Endometrium (tissue), 2 donors: ENCODE measurements around the gene ITPR2.
"Not testable (repeated sequence)": the region's sequence is repeated elsewhere in the genome, so short reads cannot be mapped to it uniquely, and the experiment has no call there.

Experiments
- FAIRE-seq: peaks from 2 replicates; lab custom pipeline; 2012; peaks lifted over from hg19 to GRCh38; lab: Jason Lieb, UNC
- donor health status: control.
- donor health status: control.

Gene ITPR2

GRCh38 chr12:26848156-26848825 lies 15.3 kb upstream of the ITPR2 start:
- FAIRE-seq, result no peak

DNA sequence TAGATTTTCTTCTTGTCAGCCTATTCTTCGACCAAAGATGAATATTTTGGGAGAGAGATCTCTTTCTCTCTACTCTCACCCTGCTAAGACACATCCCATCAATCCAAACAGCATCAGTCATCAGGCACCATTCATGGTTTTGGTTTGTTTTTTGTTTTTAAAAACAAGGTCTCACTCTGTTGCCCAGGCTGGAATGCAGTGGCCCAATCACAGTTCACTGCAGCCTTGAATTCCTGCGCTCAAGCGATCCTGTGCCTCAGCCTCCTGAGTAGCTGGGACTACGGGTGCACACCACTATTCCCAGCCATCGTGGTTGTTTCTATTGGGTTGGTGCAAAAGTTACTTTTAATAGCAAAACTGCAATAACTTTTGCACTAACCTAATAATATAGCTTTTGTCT lies 14.4 kb upstream of the ITPR2 start:
- FAIRE-seq, result no peak

GRCh38 chr12:26846416-26846815 lies 13.4 kb upstream of the ITPR2 start:
- no peak for FAIRE-seq

DNA sequence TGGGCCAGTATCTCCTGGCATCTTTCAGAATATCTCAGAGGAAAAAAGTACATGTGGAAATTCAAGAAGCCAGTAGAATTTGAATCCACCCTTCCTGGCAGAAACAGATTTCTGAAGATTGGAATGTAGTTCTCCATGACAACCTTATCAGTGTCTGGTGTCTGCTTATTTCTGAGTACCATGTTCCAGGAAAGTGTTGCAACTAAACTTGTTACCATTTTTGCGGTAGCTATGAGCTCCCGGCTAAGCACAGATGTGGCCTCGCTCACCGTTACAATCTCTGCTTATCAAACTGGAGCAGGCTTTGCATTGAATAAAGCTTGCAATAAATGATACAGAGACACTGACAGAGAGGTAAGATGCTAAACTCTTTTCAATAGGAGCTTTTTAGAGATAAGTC lies 13.0 kb upstream of the ITPR2 start:
- FAIRE-seq, result no peak

DNA sequence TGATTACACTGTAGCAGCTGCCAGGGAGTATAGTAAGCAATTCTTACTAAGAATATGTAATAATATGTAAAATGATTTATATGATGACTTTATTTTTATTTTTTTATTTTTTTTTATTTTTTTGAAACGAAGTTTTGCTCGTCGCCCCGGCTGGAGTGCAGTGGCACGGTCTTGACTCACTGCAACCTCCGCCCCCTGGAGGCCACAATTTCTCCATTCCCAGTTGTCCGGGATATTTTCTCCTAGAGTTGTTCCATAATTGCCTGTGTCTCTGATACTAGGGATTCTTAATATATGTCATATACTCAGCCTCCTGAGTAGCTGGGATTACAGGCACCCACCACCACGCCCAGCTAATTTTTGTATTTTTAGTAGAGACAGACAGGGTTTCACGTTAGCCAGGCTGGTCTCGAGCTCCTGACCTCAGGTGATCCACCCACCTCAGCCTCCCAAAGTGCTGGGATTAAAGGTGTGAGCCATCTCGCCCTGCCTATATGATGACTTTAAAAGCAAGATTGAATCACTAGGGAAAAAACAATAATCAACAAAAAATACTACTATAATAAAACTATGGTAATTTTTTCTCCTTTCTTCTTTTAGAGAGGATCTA lies 12.2 kb upstream of the ITPR2 start:
- peak; percentile 82 for FAIRE-seq

- no peak for FAIRE-seq
Measured at GRCh38 chr12:26843311-26843710, 10.3 kb upstream of the ITPR2 start.

DNA sequence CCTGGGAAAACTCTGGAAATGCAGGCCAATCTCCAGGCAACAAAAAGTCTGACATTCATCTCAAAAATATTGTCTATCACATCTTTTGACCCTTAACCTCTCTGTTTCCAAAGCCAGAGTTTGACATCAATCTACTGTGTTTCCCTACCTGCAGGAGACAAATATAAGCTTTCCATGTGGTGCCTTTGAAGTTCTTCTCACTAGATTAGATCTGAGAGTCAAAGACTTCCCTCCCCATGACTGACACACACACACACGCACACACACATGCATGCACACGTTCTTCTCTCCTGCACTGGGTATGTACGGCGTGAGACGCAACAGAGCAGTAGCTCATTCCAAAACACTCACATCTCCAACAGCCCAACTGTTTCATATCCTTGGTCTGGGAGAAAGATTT lies 8.1 kb upstream of the ITPR2 start:
- no peak for FAIRE-seq

DNA sequence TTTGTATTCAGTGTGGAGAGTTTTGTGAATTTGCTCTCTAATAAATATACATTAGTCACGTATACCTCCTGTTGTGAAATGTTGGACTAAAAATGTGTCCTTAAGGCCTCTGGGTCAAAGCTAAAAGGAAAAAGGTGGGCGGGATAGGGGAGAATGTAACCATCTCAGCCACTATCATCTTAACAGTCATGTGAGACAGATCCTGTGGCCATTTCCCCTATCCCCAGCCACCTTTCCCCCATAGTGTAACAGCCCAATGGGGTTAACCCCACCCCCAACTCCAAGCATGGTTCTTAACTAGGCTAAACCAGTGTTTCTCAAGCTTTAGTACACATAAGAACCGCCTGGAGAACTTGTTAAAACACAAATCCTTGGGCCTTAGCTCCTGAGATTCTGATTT lies 6.5 kb upstream of the ITPR2 start:
- FAIRE-seq, result no peak

- no peak for FAIRE-seq
Measured at GRCh38 chr12:26838888-26839416, 6.0 kb upstream of the ITPR2 start.

GRCh38 chr12:26836201-26836600 lies 3.2 kb upstream of the ITPR2 start:
- FAIRE-seq, result no peak

DNA sequence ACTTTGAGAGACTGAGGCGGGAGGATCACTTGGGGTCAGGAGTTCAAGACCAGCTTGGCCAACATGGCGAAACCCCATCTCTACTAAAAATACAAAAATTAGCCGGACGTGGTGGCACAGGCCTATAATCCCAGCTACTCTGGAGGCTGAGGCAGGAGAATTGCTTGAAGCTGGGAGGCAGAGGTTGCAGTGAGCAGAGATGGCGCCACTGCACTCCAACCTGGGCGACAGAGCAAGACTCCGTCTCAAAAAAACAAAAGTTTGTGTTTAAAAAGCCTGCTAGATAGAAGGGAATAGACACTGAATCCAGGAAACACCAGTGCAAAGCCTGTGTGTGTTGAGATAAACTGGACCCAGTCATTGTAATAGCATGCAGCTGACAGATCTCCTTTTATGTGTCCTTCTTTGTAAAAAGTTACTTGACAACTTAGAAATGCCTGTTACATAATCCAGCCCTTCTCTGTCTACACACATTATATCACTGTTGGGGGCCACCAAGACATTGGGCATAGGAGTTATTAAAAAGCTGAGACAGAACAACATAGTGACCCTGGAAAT lies 1.6 kb upstream of the ITPR2 start:
- FAIRE-seq, result not testable (repeated sequence)

DNA sequence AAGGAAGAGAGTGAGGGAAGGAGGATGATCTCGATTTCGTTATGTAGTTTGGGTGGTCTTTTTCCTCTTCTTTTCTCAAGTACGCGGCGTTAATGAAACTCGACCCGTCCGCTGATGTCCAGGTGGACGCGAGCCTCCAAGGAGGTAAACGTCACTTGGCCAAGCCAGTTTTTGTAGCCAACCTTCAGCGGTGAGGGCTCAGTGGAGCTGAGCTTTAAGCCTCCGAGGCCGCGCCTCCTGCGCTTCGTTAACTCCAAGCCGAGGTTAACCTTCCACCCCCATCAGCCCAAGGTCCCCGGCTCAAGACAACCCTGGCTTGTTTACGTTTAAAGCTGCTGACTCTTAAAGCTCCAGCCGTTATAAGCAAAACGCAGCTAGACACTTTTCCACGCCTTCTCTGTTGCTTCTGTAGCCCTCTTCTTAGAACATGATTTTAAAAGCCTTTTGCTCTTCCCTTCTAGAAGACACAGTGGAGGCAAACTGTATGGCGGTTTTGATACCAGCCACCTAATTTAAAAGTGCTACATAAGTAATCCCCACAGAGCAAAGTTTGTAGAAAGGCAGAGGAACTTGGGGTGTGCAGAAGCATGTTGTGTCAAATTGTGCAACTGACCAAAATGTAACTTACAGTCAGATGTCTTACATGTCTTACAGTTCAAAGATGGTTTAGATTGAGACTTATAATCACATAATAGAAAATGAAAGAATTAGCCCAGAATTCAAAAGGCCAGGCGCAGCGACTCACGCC lies 923 bp upstream of the ITPR2 start:
- no peak for FAIRE-seq

DNA sequence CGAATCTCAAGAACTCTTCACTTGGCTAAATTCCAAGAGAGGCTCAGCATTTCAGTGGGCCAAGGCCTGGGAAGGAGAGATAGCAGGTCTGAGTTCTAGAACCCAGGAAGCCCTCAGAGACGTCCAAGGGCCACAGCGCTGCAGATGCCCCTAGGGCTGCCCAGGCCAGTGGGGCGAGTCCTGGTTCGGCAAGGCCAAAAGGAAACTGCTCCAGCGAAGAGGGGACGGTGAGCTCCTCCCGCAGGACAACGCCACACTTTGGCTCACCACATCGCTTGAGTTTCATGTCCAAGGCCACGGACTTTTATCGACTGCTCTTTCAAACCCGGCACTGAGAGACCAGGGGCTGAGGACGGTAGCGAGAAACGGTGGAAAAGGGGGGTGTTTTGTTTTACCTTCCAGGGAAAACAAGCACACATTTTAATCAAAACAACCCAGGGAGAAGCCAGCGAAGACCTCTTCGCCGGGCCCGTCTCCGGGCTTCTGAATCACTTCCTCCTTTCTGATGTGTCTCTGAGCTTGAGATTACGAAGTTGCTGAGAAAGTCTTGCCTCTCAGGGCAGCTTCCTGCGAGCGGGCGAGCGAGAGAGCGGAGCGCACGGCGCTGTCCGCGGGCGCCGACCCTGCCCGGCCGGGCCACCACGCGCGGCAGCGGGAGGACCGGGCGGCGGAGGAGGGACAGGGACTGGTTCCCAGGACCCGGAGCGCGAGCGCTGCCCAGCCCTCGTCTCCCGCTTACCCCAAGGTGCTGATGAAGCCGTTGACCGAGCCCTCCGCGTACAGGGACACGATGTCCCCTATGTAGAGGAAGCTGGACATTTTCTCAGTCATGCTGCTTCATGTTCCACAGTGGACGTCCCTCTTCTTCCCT lies 808 bp downstream of the ITPR2 start:
- no peak for FAIRE-seq

DNA sequence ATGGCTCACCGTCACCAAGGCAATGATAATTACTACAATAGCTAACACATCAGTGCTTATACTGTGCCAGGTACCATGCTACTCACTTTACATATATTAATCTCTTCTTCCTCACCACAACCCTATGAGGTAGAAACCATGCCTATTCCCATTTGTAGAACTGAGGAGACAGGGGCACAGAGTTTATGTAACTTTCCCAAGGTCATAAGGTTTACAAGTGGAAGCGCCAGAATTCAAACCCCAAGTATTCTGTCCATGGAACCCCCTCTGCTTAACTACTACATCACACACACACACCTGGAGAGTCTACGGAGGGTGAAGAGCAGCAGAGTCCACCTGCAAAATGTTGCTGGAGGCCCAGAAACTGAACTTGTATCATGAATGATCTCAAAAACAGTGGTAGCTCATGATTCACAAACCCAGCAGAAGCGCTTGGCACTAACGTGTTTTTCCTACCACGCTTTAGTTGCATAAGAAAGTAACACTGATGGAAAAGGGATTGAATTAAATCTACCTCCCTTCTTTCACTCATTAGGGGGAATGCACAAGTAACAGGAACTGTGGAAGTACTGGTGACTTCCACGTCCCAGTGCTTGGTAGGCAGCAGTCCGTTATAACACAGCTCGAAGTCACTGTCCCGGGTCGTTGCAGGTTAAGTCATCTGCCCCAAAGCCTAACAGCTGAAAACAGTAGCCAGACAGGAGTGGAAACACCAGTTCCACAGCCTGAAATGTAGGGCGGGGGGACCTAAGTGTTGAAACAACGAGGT lies 2.0 kb downstream of the ITPR2 start:
- no peak for FAIRE-seq

DNA sequence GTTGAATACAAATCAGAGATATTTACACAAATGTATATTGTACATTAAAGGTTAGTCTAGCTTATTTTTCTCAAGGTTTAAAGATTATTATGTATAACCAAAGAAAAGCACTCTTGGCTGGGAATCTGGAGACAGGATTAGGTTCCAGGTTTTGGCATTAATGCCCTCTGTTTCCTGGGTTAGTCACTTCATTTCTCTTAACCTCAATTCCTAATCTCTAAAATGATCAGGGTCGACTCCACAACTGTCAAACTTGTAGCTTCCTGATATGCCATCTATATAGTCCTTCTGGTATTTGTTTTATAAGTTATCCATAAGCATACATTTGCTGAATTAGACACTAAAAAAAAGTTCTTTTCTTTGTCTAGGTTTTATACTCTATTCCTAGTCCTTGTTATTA lies 2.6 kb downstream of the ITPR2 start:
- no peak for FAIRE-seq

GRCh38 chr12:26828280-26829073 lies 4.5 kb downstream of the ITPR2 start:
- no peak for FAIRE-seq

DNA sequence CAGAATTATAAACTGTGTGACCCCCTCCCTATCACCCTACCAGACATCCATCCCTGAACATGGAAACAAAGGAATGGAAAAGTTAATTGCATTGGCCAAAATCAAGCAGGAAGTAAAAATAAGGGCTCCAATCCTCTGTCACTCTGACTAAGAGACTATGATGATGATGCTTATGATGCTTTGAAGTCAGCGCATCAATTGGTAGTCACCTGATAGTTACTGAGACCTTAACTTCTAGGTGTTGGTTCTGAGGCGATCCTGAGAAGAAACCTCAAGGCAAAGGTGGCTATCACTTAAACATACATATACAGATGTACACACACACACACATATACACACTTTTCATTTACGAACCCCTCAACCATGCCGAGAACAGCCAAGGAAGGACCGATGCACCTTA lies 6.6 kb downstream of the ITPR2 start:
- FAIRE-seq, result no peak

- no peak for FAIRE-seq
Measured at GRCh38 chr12:26825459-26826016, 7.5 kb downstream of the ITPR2 start.

GRCh38 chr12:26823390-26823789 lies 9.6 kb downstream of the ITPR2 start:
- no peak for FAIRE-seq

DNA sequence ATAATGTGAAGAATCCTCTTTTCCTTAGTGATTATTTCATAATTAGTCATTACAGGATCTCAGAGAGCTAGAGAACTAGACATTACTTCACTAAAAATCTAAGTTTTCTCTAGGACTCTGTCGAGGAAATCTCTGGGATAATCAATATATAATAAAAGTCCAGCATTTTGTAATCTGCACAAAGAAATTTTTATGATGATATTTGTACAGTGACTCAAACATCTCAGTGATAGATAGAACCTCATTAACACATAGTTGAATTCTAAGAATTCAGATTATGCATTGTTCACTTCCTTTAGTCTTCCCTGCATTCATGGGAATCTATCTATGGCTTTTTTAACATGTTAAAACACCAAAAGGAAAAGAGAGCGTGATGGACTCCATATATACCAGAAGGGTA lies 11.0 kb downstream of the ITPR2 start:
- no peak for FAIRE-seq
